Measurements from ENCODE around the gene CNN1.

- TF ChIP-seq CTCF (IDR thresholded peaks at IDR 0.05) (no peak), POLR2A (IDR thresholded peaks at IDR 0.05) (no peak)
Observed at GRCh38 chr19:11540645-11541044, 2.0 kb downstream of the CNN1 start.

Measured in adrenal gland (tissue), 5 donors.